ENCODE measurements around the gene ANKRD2.

Gene ANKRD2

GRCh38 chr10:97612386-97612785 is 39.8 kb downstream of the ANKRD2 start:
- TF ChIP-seq CTCF (IDR thresholded peaks at IDR 0.05; ENCODE audit: insufficient read depth, low read depth, low read length, missing control alignments) = peak; percentile 53
- no peak overlapping the region for H3K4me3 ChIP-seq (ENCODE audit: low read length)
- peak; percentile 73 for DNase-seq (ENCODE audit: low read depth)

DNA sequence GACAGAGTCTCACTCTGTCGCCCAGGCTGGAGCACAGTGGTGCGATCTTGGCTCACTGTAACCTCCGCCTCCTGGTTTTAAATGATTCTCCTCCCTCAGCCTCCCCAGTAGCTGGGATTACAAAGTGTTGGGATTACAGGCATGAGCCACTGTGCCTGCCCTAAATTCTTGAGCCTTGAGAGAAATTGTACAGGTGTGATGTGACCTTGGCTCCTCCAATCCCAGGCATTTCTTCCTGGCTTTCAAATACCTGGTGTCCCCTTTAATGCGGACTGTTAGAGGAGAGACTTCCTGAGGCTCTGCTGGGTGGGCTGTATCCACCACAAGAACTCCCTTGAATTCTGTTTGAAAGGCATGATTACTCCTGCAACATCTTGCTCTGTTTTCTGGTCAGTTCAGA is 45.7 kb downstream of the ANKRD2 start:
- TF ChIP-seq CTCF (IDR thresholded peaks at IDR 0.05; ENCODE audit: insufficient read depth, low read depth, low read length, missing control alignments) = no peak
- H3K4me3 ChIP-seq (ENCODE audit: low read length) = no peak overlapping the region
- no peak for DNase-seq (ENCODE audit: low read depth)

GRCh38 chr10:97618733-97619132 is 46.2 kb downstream of the ANKRD2 start:
- DNase-seq (ENCODE audit: low read depth) = no peak
- no peak for TF ChIP-seq CTCF (IDR thresholded peaks at IDR 0.05; ENCODE audit: insufficient read depth, low read depth, low read length, missing control alignments)
- H3K4me3 ChIP-seq (ENCODE audit: low read length) = no peak overlapping the region

DNA sequence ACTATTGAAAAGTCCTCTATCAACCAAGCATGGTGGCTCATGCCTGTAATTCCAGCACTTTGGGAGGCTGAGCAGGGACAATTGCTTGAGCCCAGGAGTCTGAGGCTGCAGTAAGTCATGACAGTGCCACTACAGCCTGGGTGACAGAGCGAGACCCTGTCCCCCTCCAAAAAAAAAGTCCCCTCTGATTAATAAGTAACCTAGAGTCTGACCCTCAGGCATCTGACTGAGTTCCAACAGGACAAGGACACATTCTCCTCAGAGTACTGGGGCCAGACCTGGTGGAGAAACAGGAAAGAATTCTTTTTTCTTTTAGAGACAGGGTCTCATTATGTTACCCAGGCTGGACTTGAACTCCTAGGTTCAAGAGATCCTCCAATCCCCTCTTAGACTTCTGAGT is 50.7 kb downstream of the ANKRD2 start:
- H3K4me3 ChIP-seq (ENCODE audit: low read length) = no peak overlapping the region
- no peak for TF ChIP-seq CTCF (IDR thresholded peaks at IDR 0.05; ENCODE audit: insufficient read depth, low read depth, low read length, missing control alignments)
- DNase-seq (ENCODE audit: low read depth) = no peak

GRCh38 chr10:97627731-97628130 is 55.2 kb downstream of the ANKRD2 start:
- no peak overlapping the region for H3K4me3 ChIP-seq (ENCODE audit: low read length)
- TF ChIP-seq CTCF (IDR thresholded peaks at IDR 0.05; ENCODE audit: insufficient read depth, low read depth, low read length, missing control alignments) = no peak
- no peak for DNase-seq (ENCODE audit: low read depth)

- no peak overlapping the region for H3K4me3 ChIP-seq (ENCODE audit: low read length)
- no peak for TF ChIP-seq CTCF (IDR thresholded peaks at IDR 0.05; ENCODE audit: insufficient read depth, low read depth, low read length, missing control alignments)
- DNase-seq (ENCODE audit: low read depth) = no peak
Observed at GRCh38 chr10:97628228-97628627, 55.6 kb downstream of the ANKRD2 start.

GRCh38 chr10:97629289-97629688 is 56.7 kb downstream of the ANKRD2 start:
- no peak overlapping the region for H3K4me3 ChIP-seq (ENCODE audit: low read length)
- DNase-seq (ENCODE audit: low read depth) = no peak
- TF ChIP-seq CTCF (IDR thresholded peaks at IDR 0.05; ENCODE audit: insufficient read depth, low read depth, low read length, missing control alignments) = no peak

All from epithelial cell of esophagus (primary cell).